Astrocyte (in vitro differentiated cells and primary cell): Measurements from ENCODE around the gene PHC2. TPM values are rescaled to one million over a fixed set of nuclear protein-coding genes. Genes with fewer than 3 reads are reported as not detected.

Experiments used
- DNase-seq: peaks from one replicate; pipeline ENCODE4 v3.0.0-alpha.2; 2010; ENCODE audit warnings: low read depth
- FAIRE-seq: peaks from 2 replicates; lab custom pipeline; 2011; peaks lifted over from hg19 to GRCh38; lab: Jason Lieb, UNC
- H2AFZ ChIP-seq: 2 replicates; pipeline ENCODE4 v1.6.0; 2012; ENCODE audit warnings: low read depth, low read length, inconsistent platforms
- H3K27ac ChIP-seq: 2 replicates; pipeline ENCODE4 v1.5.1; 2011; ENCODE audit warnings: low read depth, low read length, inconsistent platforms
- H3K27me3 ChIP-seq: 2 replicates; pipeline ENCODE4 v1.6.0; 2011; ENCODE audit warnings: low read length, inconsistent platforms; ENCODE audit not compliant: insufficient read depth
- H3K36me3 ChIP-seq: 2 replicates; pipeline ENCODE4 v1.5.1; 2011; ENCODE audit warnings: low read length, inconsistent platforms; ENCODE audit not compliant: insufficient read depth
- H3K4me1 ChIP-seq: 2 replicates; pipeline ENCODE4 v1.5.1; 2011; ENCODE audit warnings: low read length, inconsistent platforms; ENCODE audit not compliant: insufficient read depth
- H3K4me2 ChIP-seq: 2 replicates; pipeline ENCODE4 v1.6.0; 2012; ENCODE audit warnings: low read length, inconsistent platforms
- H3K4me3 ChIP-seq: 2 replicates; pipeline ENCODE4 v1.5.1; 2011; ENCODE audit warnings: low read depth, mild to moderate bottlenecking, low read length, inconsistent platforms; ENCODE audit not compliant: insufficient read depth
- H3K79me2 ChIP-seq: 2 replicates; pipeline ENCODE4 v1.6.0; 2012; ENCODE audit warnings: mild to moderate bottlenecking, low read length, inconsistent platforms; ENCODE audit not compliant: insufficient read depth
- H3K9ac ChIP-seq: 2 replicates; pipeline ENCODE4 v1.6.0; 2012; ENCODE audit warnings: mild to moderate bottlenecking, low read length, inconsistent platforms
- H3K9me3 ChIP-seq: 2 replicates; pipeline ENCODE4 v1.5.1; 2012; ENCODE audit warnings: low read depth, mild to moderate bottlenecking, low read length, inconsistent platforms; ENCODE audit not compliant: insufficient read depth
- H4K20me1 ChIP-seq: 2 replicates; pipeline ENCODE4 v1.6.0; 2012; ENCODE audit warnings: low read length, inconsistent platforms; ENCODE audit not compliant: insufficient read depth
- H3K27ac Mint-ChIP-seq: one replicate; pipeline ENCODE4 v1.8.0; 2021; ENCODE audit warnings: mild to moderate bottlenecking, mixed read lengths; ENCODE audit not compliant: unreplicated experiment
- H3K27me3 Mint-ChIP-seq: one replicate; pipeline ENCODE4 v1.8.0; 2021; ENCODE audit warnings: low read depth, mixed read lengths; ENCODE audit not compliant: unreplicated experiment
- H3K36me3 Mint-ChIP-seq: one replicate; pipeline ENCODE4 v1.8.0; 2021; ENCODE audit warnings: low read depth, mixed read lengths; ENCODE audit not compliant: unreplicated experiment
- H3K4me1 Mint-ChIP-seq: one replicate; pipeline ENCODE4 v1.8.0; 2021; ENCODE audit warnings: low read depth, mixed read lengths; ENCODE audit not compliant: unreplicated experiment
- H3K4me3 Mint-ChIP-seq: one replicate; pipeline ENCODE4 v1.8.0; 2021; ENCODE audit warnings: mild to moderate bottlenecking, moderate library complexity, mixed read lengths; ENCODE audit not compliant: unreplicated experiment
- H3K9me3 Mint-ChIP-seq: one replicate; pipeline ENCODE4 v1.8.0; 2021; ENCODE audit warnings: mild to moderate bottlenecking, mixed read lengths; ENCODE audit not compliant: unreplicated experiment
- EZH2 ChIP-seq: IDR thresholded peaks from 2 replicates; pipeline ENCODE4 v1.6.1; 2012; ENCODE audit warnings: mild to moderate bottlenecking, low read length, inconsistent platforms; ENCODE audit not compliant: insufficient read depth
- total RNA-seq: library from RNA; stranded (reverse); gene quantifications from 2 replicates; pipeline ENCODE4 v1.2.1, GENCODE V29; 2021
- TF ChIP-seq, protein P1 (sequence below): IDR thresholded peaks from 2 replicates; pipeline ENCODE4 v1.5.1; 2011; ENCODE audit warnings: low read depth, mild to moderate bottlenecking, inconsistent platforms, low read length, moderate library complexity; ENCODE audit not compliant: insufficient read depth

Gene PHC2
- total RNA-seq, 1 donor from 2014 or later: 113 TPM

DNA sequence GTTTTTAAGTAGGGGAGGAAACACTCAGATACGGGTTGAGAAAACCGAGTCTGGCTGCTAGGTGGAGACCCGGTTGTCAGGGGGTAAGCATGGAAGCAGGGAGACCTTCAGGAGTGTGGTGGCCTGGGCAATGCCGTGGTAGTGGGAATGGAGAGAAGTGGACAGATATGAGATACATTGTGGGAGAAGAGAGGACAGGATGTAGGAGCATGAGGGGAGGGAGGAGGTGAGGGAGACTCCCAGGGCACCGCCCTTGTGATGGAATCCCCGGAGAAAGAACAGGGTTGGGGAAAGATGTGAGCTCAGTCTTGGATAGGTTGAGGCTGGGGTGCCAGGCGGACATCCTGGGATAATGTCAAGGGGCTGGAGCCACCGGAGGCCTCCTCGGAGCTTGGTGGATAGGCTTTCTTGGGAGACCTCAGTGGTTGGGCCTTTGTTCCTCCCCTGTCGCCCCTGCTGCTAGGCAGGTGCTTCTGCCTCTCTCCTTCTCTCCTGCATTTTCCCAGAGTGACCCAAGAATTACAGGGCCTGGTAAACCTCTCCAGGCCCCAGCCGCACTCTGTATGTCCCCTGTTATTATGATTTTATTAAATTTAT, 153.3 kb downstream of the PHC2 start:
- Histone ChIP-seq H3K36me3 (peaks cover 26% of the 10 kb centered on the region), H4K20me1 (peaks cover 35% of the 10 kb centered on the region), H3K4me2 (no peak overlapping the region), H3K4me3 (no peak overlapping the region), H3K4me1 (no peaks in the 10 kb centered on the region), H3K27ac (no peak overlapping the region), H3K27me3 (no peaks in the 10 kb centered on the region), H3K79me2 (peaks cover 32% of the 10 kb centered on the region), H2AFZ (no peak overlapping the region), H3K9me3 (no peaks in the 10 kb centered on the region), H3K9ac (no peak overlapping the region)
- Mint-ChIP-seq H3K27me3 (no peaks in the 10 kb centered on the region), H3K4me3 (no peak overlapping the region), H3K27ac (no peak overlapping the region), H3K9me3 (no peaks in the 10 kb centered on the region), H3K4me1 (no peaks in the 10 kb centered on the region), H3K36me3 (peaks cover 17% of the 10 kb centered on the region)
- DNase-seq (no peak), FAIRE-seq (no peak)
- TF ChIP-seq EZH2: no peak
- TF ChIP-seq, protein P1, sequence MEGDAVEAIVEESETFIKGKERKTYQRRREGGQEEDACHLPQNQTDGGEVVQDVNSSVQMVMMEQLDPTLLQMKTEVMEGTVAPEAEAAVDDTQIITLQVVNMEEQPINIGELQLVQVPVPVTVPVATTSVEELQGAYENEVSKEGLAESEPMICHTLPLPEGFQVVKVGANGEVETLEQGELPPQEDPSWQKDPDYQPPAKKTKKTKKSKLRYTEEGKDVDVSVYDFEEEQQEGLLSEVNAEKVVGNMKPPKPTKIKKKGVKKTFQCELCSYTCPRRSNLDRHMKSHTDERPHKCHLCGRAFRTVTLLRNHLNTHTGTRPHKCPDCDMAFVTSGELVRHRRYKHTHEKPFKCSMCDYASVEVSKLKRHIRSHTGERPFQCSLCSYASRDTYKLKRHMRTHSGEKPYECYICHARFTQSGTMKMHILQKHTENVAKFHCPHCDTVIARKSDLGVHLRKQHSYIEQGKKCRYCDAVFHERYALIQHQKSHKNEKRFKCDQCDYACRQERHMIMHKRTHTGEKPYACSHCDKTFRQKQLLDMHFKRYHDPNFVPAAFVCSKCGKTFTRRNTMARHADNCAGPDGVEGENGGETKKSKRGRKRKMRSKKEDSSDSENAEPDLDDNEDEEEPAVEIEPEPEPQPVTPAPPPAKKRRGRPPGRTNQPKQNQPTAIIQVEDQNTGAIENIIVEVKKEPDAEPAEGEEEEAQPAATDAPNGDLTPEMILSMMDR: no peak

DNA sequence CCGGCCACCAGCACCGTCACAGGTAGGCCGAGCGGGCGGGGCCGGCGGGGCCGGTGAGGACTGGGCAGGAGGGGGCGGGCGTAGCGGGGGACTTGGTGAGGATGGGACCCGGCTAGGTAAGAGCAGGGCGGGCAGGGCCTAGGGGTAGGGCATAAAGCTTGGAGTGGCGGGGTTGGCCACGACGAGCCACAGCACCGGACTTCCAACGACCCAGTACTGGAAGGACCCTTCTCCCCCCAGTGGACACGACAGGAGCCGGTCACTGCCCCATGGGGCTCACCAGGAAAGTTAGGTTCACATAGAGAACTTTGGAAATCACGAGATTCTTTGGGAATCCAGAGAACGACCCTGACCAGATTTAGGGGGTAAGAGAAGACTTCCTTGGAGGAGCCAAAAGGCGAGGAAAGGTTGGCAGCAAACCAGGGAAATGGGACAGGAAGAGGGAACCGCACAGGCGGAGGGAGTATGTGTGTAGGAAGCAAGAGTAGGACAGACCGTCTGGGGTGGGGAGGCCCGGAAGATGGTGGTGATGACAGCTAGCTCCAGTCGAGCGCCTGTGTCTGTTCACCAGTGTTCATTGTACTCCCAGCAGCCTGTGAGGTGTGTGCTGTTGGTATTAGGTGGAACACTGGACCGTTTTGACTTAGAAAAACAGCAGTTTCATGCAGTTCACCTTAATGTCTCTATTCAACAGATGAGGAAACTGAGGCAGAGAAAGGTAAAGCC, 154.2 kb downstream of the PHC2 start:
- Mint-ChIP-seq H3K36me3 (peaks cover 15% of the 10 kb centered on the region), H3K27ac (no peak overlapping the region), H3K4me1 (no peaks in the 10 kb centered on the region), H3K9me3 (no peaks in the 10 kb centered on the region), H3K27me3 (no peaks in the 10 kb centered on the region), H3K4me3 (no peak overlapping the region)
- H2AFZ ChIP-seq: no peak overlapping the region
- H3K27ac ChIP-seq: no peak overlapping the region
- H3K9me3 ChIP-seq: no peaks in the 10 kb centered on the region
- H3K79me2 ChIP-seq: peaks cover 40% of the 10 kb centered on the region
- H3K36me3 ChIP-seq: peaks cover 23% of the 10 kb centered on the region
- no peak for TF ChIP-seq EZH2
- TF ChIP-seq, protein P1: no peak
- H3K27me3 ChIP-seq: no peaks in the 10 kb centered on the region
- FAIRE-seq (no peak), DNase-seq (no peak)
- peaks cover 44% of the 10 kb centered on the region for H4K20me1 ChIP-seq
- H3K4me3 ChIP-seq: no peak overlapping the region
- no peak overlapping the region for H3K9ac ChIP-seq
- no peak overlapping the region for H3K4me2 ChIP-seq
- no peaks in the 10 kb centered on the region for H3K4me1 ChIP-seq
